AG04449 (cell line): Measurements from ENCODE around the gene PNMA8C.

ENCODE experiments used
- CTCF ChIA-PET: fragments of 350-600 bp; formaldehyde crosslinking; extraction: SDS; loops from one replicate; lab custom pipeline; 2021; ENCODE audit warnings: antibody characterized with exemption; lab: Yijun Ruan, JAX
- POLR2A ChIA-PET: fragments of 400-600, 350-600 bp; formaldehyde crosslinking; extraction: SDS; loops from one replicate; lab custom pipeline; 2020; ENCODE audit warnings: antibody characterized with exemption, inconsistent platforms; lab: Yijun Ruan, JAX
- DNase-seq: peaks from one replicate; pipeline ENCODE4 v3.0.0-alpha.2; 2010; ENCODE audit warnings: low read depth, low spot score
- H3K4me3 ChIP-seq: 2 replicates; pipeline ENCODE4 v1.5.1; 2011; ENCODE audit warnings: low read depth, mild to moderate bottlenecking, control low read depth, low read length
- TF ChIP-seq, protein P1 (sequence below): IDR thresholded peaks from one replicate; pipeline ENCODE4 v1.5.1; 2011; ENCODE audit warnings: mild to moderate bottlenecking, moderate library complexity, low read length, control low read depth, inconsistent platforms; ENCODE audit not compliant: insufficient read depth; ENCODE audit errors: missing control alignments

Gene PNMA8C

GRCh38 chr19:46385636-46386035 lies 43.1 kb downstream of the PNMA8C start:
- DNase-seq = no peak
- POLR2A ChIA-PET = no interaction called here
- TF ChIP-seq, protein P1, sequence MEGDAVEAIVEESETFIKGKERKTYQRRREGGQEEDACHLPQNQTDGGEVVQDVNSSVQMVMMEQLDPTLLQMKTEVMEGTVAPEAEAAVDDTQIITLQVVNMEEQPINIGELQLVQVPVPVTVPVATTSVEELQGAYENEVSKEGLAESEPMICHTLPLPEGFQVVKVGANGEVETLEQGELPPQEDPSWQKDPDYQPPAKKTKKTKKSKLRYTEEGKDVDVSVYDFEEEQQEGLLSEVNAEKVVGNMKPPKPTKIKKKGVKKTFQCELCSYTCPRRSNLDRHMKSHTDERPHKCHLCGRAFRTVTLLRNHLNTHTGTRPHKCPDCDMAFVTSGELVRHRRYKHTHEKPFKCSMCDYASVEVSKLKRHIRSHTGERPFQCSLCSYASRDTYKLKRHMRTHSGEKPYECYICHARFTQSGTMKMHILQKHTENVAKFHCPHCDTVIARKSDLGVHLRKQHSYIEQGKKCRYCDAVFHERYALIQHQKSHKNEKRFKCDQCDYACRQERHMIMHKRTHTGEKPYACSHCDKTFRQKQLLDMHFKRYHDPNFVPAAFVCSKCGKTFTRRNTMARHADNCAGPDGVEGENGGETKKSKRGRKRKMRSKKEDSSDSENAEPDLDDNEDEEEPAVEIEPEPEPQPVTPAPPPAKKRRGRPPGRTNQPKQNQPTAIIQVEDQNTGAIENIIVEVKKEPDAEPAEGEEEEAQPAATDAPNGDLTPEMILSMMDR = no peak
- H3K4me3 ChIP-seq = no peak overlapping the region
- CTCF ChIA-PET = interaction anchor here (3.1 to 12.8 kb wide), 2 partner anchors 8 to 18 kb away, joined by 22 to 151 read pairs; no protein-coding TSS in a partner anchor

DNA sequence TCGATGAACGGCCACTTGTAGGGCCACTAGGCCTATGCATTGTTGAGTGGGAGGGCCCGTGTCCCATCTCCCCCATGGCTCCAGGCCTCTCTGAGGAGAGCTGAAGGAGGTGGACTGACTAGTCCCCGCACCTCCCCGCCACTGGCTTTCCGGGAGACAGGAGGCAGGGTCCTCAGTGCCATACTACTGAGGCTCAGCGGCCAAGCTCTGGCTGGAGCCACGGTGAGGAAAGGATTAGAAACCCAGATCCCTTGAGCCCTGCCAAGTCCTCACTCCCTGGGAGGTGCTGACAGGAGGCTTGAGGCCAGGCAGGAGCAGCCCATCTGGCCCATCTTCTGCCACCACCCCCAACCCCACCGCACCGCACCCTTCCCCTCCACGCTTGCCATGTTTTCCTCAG lies 44.3 kb downstream of the PNMA8C start:
- ChIA-PET POLR2A (no interaction called here), CTCF (interaction anchor here (1.4 to 12.8 kb wide), 4 partner anchors 10 to 158 kb away, joined by 4 to 151 read pairs (median 5); no protein-coding TSS in a partner anchor)
- no peak for DNase-seq
- no peak overlapping the region for H3K4me3 ChIP-seq
- TF ChIP-seq, protein P1 = no peak

DNA sequence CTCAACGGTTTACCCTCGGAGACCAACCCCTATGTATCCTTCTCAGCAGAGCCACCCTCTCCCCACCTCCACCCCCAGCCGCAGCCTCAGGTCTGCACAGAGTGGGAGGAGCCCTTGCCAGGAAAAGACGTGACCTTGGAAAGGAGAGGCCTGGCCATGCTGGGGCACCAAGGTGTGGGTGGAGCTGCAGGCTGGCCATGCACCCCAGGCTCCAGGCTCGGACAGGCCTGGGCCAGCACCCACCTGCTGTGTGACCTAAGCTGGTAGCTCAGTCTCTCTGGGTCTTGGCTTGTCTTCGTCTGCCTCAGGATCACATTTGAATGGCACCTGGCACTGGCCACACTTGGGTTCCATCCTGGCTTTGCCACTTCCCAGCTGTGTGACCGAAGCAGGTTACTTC lies 44.9 kb downstream of the PNMA8C start:
- H3K4me3 ChIP-seq = no peak overlapping the region
- CTCF ChIA-PET = interaction anchor here (0.6 to 12.8 kb wide), 6 partner anchors 10 to 160 kb away, joined by 3 to 151 read pairs (median 4); no protein-coding TSS in a partner anchor
- TF ChIP-seq, protein P1 = no peak

DNA sequence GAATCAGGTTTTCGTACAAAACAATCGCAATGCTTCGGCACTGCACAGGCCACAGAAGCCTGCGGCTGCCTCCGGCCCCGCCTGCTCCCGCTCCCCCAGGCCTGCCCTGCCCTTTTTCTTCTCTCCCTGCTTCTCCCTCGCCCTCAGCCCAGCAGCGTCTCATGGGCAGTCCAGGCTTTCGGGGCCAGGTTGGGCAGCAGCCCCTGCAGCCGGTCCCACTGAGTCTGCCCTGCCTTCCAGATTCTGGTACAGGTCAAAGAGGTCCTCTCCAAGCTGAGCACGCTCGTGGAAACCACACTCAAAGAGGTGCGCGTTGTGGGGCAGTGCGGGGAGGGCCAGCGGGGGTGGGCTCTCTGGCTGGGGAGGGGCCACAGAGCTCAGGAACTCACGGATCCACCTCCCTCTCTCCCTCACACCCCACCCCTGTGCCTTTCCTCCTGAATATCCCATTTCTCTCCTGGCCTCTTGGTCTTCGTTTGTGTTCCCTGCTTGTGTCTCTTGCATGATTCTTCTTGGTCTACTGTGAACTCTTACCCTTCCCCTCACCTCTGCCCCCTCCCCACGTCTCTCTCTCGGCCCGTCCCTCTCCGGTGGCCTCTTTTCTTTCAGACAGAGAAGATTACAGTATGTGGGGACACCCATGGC lies 45.4 kb downstream of the PNMA8C start:
- ChIA-PET POLR2A (no interaction called here), CTCF (interaction anchor here (0.6 to 12.8 kb wide), 7 partner anchors 11 to 161 kb away, joined by 3 to 151 read pairs (median 4); no protein-coding TSS in a partner anchor)
- no peak for DNase-seq
- H3K4me3 ChIP-seq = no peak overlapping the region
- TF ChIP-seq, protein P1 = no peak

More for the DNA sequence above, 44.9 kb downstream of the PNMA8C start:
- POLR2A ChIA-PET = no interaction called here
- no peak for DNase-seq

DNA sequence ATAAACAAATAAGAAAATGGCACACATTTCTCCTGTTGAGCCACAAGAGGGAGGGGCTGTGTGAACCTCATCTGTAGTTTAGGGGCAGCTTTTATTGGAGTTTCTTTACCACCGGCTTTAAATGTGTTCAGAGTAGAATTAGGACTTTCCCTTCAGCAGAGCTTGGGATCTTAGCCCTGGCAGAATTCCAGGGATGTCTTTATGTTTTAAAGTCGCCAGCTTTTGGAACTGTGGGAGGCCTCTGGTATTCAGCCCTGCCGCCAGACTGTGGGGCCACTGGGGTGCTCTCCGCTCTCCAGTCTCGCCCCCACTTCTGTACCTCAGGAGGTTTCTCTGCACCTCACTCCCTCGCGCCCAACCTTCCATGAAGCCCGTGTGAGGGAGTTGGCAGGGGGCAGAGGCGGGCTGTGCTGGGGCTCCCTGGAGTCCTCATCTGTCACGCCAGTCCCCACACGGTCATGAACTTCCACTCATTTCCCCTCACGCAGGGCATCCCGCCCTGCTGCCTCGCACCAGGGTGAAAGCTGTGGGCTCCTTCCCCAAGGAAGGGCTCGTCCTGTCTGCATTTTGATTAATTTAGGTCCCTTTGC lies 46.9 kb downstream of the PNMA8C start:
- TF ChIP-seq, protein P1 = no peak
- DNase-seq = no peak
- ChIA-PET CTCF (interaction anchor here (0.7 to 12.8 kb wide), 8 partner anchors 9 to 161 kb away, joined by 3 to 151 read pairs (median 4); no protein-coding TSS in a partner anchor), POLR2A (no interaction called here)
- no peak overlapping the region for H3K4me3 ChIP-seq

DNA sequence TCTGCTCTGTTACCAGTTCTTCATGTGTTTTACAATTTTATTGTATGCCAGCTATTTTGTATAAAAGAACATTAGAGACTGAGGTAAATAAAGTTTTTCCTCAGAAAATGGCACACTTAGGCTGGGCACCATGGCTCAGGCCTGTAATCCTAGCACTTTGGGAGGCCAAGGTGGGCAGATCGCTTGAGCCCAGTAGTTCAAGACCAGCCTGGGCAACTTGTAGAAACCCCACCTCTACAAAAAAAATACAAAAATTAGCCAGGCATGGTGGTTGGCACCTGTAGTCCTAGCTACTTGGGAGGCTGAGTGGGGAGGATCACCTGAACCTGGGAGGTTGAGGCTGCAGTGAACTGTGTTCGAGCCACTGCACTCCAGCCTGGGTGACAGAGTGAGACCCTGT lies 47.4 kb downstream of the PNMA8C start:
- no peak for DNase-seq
- H3K4me3 ChIP-seq = no peak overlapping the region
- CTCF ChIA-PET = interaction anchor here (0.7 to 12.8 kb wide), 9 partner anchors 9 to 162 kb away, joined by 3 to 151 read pairs (median 3); no protein-coding TSS in a partner anchor
- POLR2A ChIA-PET = no interaction called here
- TF ChIP-seq, protein P1 = no peak
